GM12801 (cell line): ENCODE measurements around the gene UGT2B10.

ENCODE experiments used
- CTCF ChIP-seq: IDR thresholded peaks from one replicate; pipeline ENCODE4 v1.5.1; 2011; ENCODE audit warnings: control low read depth; ENCODE audit not compliant: insufficient read length; ENCODE audit errors: extremely low read depth

The UGT2B10 gene

GRCh38 chr4:68810919-68811318 is 4.9 kb upstream of the UGT2B10 start:
- no peak for TF ChIP-seq CTCF

GRCh38 chr4:68817386-68817785 is 1.6 kb downstream of the UGT2B10 start:
- TF ChIP-seq CTCF = no peak

GRCh38 chr4:68831642-68832041 is 15.8 kb downstream of the UGT2B10 start:
- TF ChIP-seq CTCF = no peak

GRCh38 chr4:68850293-68850692 is 34.5 kb downstream of the UGT2B10 start:
- TF ChIP-seq CTCF = no peak

- TF ChIP-seq CTCF = no peak
Measured at GRCh38 chr4:68855771-68856170, 40.0 kb downstream of the UGT2B10 start.

- TF ChIP-seq CTCF = no peak
Measured at GRCh38 chr4:68858039-68858438, 42.2 kb downstream of the UGT2B10 start.

- TF ChIP-seq CTCF = no peak
Measured at GRCh38 chr4:68859655-68860054, 43.9 kb downstream of the UGT2B10 start.

- no peak for TF ChIP-seq CTCF
Measured at GRCh38 chr4:68861057-68861456, 45.3 kb downstream of the UGT2B10 start.
